ENCODE results near the gene UBALD1. TPM values are rescaled to one million over a fixed set of nuclear protein-coding genes. Genes with fewer than 3 reads are reported as not detected.

The UBALD1 gene
- total RNA-seq, 1 donor from 2014 or later, result 54.6 TPM

- Mint-ChIP-seq H3K27me3 (ENCODE audit: unreplicated experiment) (peaks cover 10% of the 10 kb centered on the region), H3K9me3 (ENCODE audit: unreplicated experiment) (peaks cover 4% of the 10 kb centered on the region), H3K36me3 (ENCODE audit: unreplicated experiment) (no peaks in the 10 kb centered on the region), H3K27ac (ENCODE audit: unreplicated experiment) (peak overlapping the region; percentile 84), H3K4me3 (ENCODE audit: unreplicated experiment) (peak overlapping the region; percentile 82), H3K4me1 (ENCODE audit: low read depth, unreplicated experiment) (peaks cover 8% of the 10 kb centered on the region)
- no peak for DNase-seq
- no peak for TF ChIP-seq CTCF (IDR thresholded peaks at IDR 0.05; ENCODE audit: partially characterized antibody, unreplicated experiment)
These were observed 1.6 kb downstream of the UBALD1 start for GRCh38 chr16:4612977-4613635.

DNA sequence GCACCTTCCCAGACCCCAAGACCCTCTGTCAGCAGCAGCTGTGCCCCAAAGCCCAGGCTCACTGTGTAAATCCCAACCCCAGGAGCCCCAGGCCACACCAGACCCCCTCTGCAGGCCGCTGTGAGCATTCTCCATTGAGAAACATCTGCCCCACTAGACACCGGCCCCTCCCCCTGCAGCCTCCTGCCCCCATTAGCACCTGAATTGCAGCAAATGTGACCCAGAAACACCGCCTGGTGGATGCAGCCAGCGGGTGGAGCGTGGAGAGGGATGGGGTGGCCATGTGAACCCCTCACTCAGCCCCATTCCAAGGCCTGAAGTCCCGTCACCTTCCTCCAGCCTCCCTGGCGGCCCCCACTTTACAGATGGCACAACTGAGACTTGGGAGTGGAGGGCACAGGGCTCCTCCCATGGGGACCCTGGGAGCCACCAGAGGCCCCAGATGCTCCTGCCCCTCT is 2.2 kb downstream of the UBALD1 start:
- no peaks in the 10 kb centered on the region for H3K36me3 Mint-ChIP-seq (ENCODE audit: unreplicated experiment)
- DNase-seq, result peak; percentile 68
- H3K27ac Mint-ChIP-seq (ENCODE audit: unreplicated experiment), result peak overlapping the region; percentile 84
- H3K4me3 Mint-ChIP-seq (ENCODE audit: unreplicated experiment), result peak overlapping the region; percentile 82
- no peak for TF ChIP-seq CTCF (IDR thresholded peaks at IDR 0.05; ENCODE audit: partially characterized antibody, unreplicated experiment)
- H3K9me3 Mint-ChIP-seq (ENCODE audit: unreplicated experiment), result peaks cover 4% of the 10 kb centered on the region
- H3K4me1 Mint-ChIP-seq (ENCODE audit: low read depth, unreplicated experiment), result peaks cover 8% of the 10 kb centered on the region
- H3K27me3 Mint-ChIP-seq (ENCODE audit: unreplicated experiment), result peaks cover 10% of the 10 kb centered on the region

DNA sequence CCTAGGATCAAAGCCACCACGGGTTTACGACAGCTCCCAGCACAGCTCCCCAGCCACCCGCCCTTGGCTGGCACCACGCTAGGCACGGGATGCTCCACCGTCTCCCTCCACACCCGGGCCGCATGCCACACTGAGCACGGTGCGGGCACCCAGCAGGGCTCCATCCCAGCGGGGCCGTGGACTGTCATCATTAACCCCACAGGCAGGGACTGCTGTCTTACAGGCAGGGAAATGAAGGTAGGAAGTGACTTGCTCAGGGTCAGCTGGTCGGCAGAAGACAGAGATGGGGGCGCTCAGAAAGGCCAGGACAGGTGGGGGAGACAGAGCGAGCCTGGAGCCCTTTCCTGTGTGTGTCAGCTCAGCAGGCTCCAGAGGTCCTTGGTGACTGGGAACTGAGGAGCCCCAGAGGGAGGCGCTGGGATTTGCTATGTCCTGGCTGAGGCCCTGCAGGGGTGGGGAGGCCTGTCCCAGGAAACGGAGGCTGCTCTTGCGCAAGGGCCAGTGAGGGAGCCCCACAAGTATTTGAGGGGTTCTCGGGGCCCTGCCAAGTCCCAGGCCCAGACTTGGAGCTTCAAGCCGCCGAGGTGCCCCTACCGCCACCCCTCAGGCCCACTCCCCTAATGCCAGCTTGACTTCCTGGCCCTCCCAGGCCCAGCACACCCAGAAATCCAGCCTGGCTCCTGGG is 3.2 kb downstream of the UBALD1 start:
- peak overlapping the region; percentile 52 for H3K27ac Mint-ChIP-seq (ENCODE audit: unreplicated experiment)
- peaks cover 4% of the 10 kb centered on the region for H3K9me3 Mint-ChIP-seq (ENCODE audit: unreplicated experiment)
- no peak for TF ChIP-seq CTCF (IDR thresholded peaks at IDR 0.05; ENCODE audit: partially characterized antibody, unreplicated experiment)

GRCh38 chr16:4610011-4611005 is 4.4 kb downstream of the UBALD1 start:
- Mint-ChIP-seq H3K4me3 (ENCODE audit: unreplicated experiment) (no peak overlapping the region), H3K9me3 (ENCODE audit: unreplicated experiment) (no peaks in the 10 kb centered on the region), H3K36me3 (ENCODE audit: unreplicated experiment) (no peaks in the 10 kb centered on the region), H3K27ac (ENCODE audit: unreplicated experiment) (no peak overlapping the region), H3K4me1 (ENCODE audit: low read depth, unreplicated experiment) (peaks cover 3% of the 10 kb centered on the region), H3K27me3 (ENCODE audit: unreplicated experiment) (peaks cover 4% of the 10 kb centered on the region)
- peak; percentile 62 for DNase-seq
- no peak for TF ChIP-seq CTCF (IDR thresholded peaks at IDR 0.05; ENCODE audit: partially characterized antibody, unreplicated experiment)

More for the DNA sequence above, 3.2 kb downstream of the UBALD1 start:
- Mint-ChIP-seq H3K4me3 (ENCODE audit: unreplicated experiment) (peak overlapping the region; percentile 25), H3K36me3 (ENCODE audit: unreplicated experiment) (no peaks in the 10 kb centered on the region), H3K4me1 (ENCODE audit: low read depth, unreplicated experiment) (peaks cover 4% of the 10 kb centered on the region), H3K27me3 (ENCODE audit: unreplicated experiment) (peaks cover 10% of the 10 kb centered on the region)
- no peak for DNase-seq

Measured in glutamatergic neuron (in vitro differentiated cells).